A673 (cell line): Measurements from ENCODE around the gene OGDHL. TPM values are rescaled to one million over a fixed set of nuclear protein-coding genes. Genes with fewer than 3 reads are reported as not detected.
"Not testable (repeated sequence)": the region's sequence is repeated elsewhere in the genome, so short reads cannot be mapped to it uniquely, and the experiment has no call there.

Experiments used
- BruUV-seq: library from RNA; stranded (reverse); fragments of 400-500 nt; replicated peaks from 2 replicates; lab custom pipeline; 2021; lab: Mats Ljungman, UMichigan
- CTCF ChIA-PET: fragments of 300-600 bp; sonication (Branson Sonifier 250); formaldehyde crosslinking; loops from one replicate; lab custom pipeline; 2022; ENCODE audit warnings: antibody characterized with exemption; lab: Charles Lee
- POLR2A ChIA-PET: fragments of 300-600 bp; sonication (Branson Sonifier 250); formaldehyde crosslinking; loops from one replicate; lab custom pipeline; 2022; ENCODE audit warnings: antibody characterized with exemption; ENCODE audit not compliant: low non-redundant PET; lab: Charles Lee
- DNase-seq: peaks from one replicate; pipeline ENCODE4 v3.0.0-alpha.2; 2015; ENCODE audit warnings: low spot score
- H3K27ac ChIP-seq: fragments of 200-600 bp; sonication (generic); 2 replicates; pipeline ENCODE4 v1.5.1; 2016; ENCODE audit warnings: mixed run types, low read depth, mild to moderate bottlenecking, mixed read lengths, antibody characterized with exemption, low read length; ENCODE audit not compliant: poor library complexity, severe bottlenecking
- H3K27me3 ChIP-seq: fragments of 200-600 bp; sonication (generic); replicated peaks from 2 replicates; pipeline ENCODE4 v1.6.1; 2017; ENCODE audit warnings: mixed run types, low read depth, mild to moderate bottlenecking, mixed read lengths, antibody characterized with exemption, low read length; ENCODE audit not compliant: insufficient read depth, poor library complexity
- H3K36me3 ChIP-seq: fragments of 200-600 bp; sonication (generic); 2 replicates; pipeline ENCODE4 v1.6.1; 2016; ENCODE audit warnings: mixed run types, mild to moderate bottlenecking, mixed read lengths, antibody characterized with exemption, low read length; ENCODE audit not compliant: insufficient read depth, poor library complexity, severe bottlenecking
- H3K4me1 ChIP-seq: fragments of 200-600 bp; sonication (generic); 2 replicates; pipeline ENCODE4 v1.6.1; 2017; ENCODE audit warnings: mixed run types, mild to moderate bottlenecking, mixed read lengths, antibody characterized with exemption, low read length; ENCODE audit not compliant: insufficient read depth, poor library complexity, severe bottlenecking
- H3K4me3 ChIP-seq: fragments of 200-600 bp; sonication (generic); 2 replicates; pipeline ENCODE4 v1.5.1; 2016; ENCODE audit warnings: low read depth, mixed run types, mild to moderate bottlenecking, mixed read lengths, low read length; ENCODE audit not compliant: poor library complexity, severe bottlenecking
- H3K9me3 ChIP-seq: fragments of 200-600 bp; sonication (generic); 2 replicates; pipeline ENCODE4 v1.6.1; 2016; ENCODE audit warnings: mixed run types, low read depth, mild to moderate bottlenecking, mixed read lengths, antibody characterized with exemption, low read length; ENCODE audit not compliant: poor library complexity, severe bottlenecking
- EZH2 ChIP-seq: fragments of 200-600 bp; sonication (generic); IDR thresholded peaks from 2 replicates; pipeline ENCODE4 v1.6.1; 2017; ENCODE audit warnings: borderline replicate concordance, low read depth, mild to moderate bottlenecking, mixed read lengths, antibody characterized with exemption, low read length; ENCODE audit not compliant: poor library complexity, severe bottlenecking
- intact Hi-C: fragments of 100-400 bp; cut with micrococcal nuclease; formaldehyde crosslinking; loops from one replicate; pipeline ENCODE4 v1.10.0; 2022; ENCODE audit not compliant: unreplicated experiment
- total RNA-seq: library from RNA; stranded (reverse); gene quantifications from 2 replicates; pipeline ENCODE4 v1.2.3, GENCODE V29; 2021
- TF ChIP-seq, protein P1 (sequence below): fragments of 300-800, 200-600 bp; sonication (generic); conservative IDR thresholded peaks from 2 replicates; pipeline ENCODE4 v1.5.1; 2017; ENCODE audit warnings: low read depth, mild to moderate bottlenecking, antibody characterized with exemption, low read length, moderate library complexity, mixed read lengths

OGDHL gene
- total RNA-seq, 1 experiment from 2014 or later = 1.6 TPM

DNA sequence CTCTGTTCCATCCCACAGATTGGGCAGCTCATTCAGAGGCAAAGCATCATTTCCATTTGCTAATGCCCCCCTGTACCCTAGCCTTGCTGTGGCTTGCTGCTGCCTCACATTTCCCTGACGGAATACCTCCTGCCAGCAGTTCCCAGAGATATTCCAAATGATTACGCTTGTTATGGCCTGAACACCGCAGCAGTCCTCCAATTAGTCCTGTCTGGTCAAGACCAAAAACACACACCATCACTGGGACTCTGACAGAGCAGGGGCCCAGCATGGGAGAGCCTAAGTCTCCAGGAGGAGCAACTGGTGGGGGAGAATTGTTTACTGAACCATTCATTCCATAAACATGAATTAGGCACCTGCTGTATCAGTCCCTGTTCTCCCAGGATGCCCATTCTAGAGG is 6.1 kb downstream of the OGDHL start:
- Histone ChIP-seq H3K4me3 (no peak overlapping the region), H3K9me3 (no peaks in the 10 kb centered on the region), H3K27me3 (no peaks in the 10 kb centered on the region), H3K27ac (no peak overlapping the region), H3K4me1 (no peaks in the 10 kb centered on the region), H3K36me3 (no peaks in the 10 kb centered on the region)
- TF ChIP-seq, protein P1, sequence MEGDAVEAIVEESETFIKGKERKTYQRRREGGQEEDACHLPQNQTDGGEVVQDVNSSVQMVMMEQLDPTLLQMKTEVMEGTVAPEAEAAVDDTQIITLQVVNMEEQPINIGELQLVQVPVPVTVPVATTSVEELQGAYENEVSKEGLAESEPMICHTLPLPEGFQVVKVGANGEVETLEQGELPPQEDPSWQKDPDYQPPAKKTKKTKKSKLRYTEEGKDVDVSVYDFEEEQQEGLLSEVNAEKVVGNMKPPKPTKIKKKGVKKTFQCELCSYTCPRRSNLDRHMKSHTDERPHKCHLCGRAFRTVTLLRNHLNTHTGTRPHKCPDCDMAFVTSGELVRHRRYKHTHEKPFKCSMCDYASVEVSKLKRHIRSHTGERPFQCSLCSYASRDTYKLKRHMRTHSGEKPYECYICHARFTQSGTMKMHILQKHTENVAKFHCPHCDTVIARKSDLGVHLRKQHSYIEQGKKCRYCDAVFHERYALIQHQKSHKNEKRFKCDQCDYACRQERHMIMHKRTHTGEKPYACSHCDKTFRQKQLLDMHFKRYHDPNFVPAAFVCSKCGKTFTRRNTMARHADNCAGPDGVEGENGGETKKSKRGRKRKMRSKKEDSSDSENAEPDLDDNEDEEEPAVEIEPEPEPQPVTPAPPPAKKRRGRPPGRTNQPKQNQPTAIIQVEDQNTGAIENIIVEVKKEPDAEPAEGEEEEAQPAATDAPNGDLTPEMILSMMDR = no peak
- no peak for TF ChIP-seq EZH2
- intact Hi-C loops = no loop called here
- DNase-seq = no peak
- POLR2A ChIA-PET = no interaction called here
- no TSS peak for BruUV-seq
- CTCF ChIA-PET = no interaction called here

DNA sequence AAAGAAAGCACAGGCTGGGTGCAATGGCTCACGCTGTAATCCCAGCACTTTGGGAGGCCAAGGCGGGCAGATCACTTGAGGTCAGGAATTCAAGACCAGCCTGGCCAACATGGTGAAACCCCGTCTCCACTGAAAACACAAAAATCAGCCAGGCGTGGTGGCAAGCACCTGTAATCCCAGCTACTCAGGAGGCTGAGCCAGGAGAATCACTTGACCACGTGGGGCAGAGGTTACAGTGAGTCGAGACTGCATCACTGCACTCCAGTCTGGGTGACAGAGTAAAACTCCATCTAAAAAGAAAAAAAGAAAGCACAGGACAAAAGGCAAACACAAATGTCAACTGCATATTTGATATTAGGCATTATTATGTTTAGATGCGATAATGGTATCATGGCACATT is 7.2 kb downstream of the OGDHL start:
- CTCF ChIA-PET, H3K27ac ChIP-seq, H3K27me3 ChIP-seq, intact Hi-C loops, H3K9me3 ChIP-seq, H3K4me3 ChIP-seq, POLR2A ChIA-PET, H3K36me3 ChIP-seq, DNase-seq, H3K4me1 ChIP-seq, BruUV-seq: not testable (repeated sequence)

DNA sequence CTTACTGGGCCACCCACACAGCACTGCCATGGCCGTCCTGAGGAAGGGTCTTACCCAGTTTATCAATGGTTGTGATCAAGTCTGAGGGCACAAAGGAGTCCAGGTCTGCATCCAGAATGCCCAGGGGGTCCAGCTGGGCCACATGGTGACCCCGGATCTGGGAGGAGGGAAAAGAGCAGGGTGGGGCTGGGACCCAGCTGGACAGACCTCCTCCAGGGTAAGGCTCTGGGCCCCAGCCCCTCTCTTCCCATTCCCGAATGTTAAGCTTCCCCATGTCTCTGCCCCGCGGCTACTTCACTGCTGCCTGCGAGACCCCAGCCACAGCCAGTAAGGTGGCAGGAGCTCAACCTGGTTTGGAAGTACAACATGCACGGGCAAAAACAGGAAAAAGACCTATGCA is 9.5 kb downstream of the OGDHL start:
- POLR2A ChIA-PET = no interaction called here
- no peak overlapping the region for H3K4me3 ChIP-seq

More for the DNA sequence above, 9.5 kb downstream of the OGDHL start:
- no peaks in the 10 kb centered on the region for H3K9me3 ChIP-seq
- TF ChIP-seq EZH2 = no peak
- TF ChIP-seq, protein P1 = no peak
- no peaks in the 10 kb centered on the region for H3K36me3 ChIP-seq
- CTCF ChIA-PET = no interaction called here
- intact Hi-C loops = no loop called here
- no peak for DNase-seq
- no peaks in the 10 kb centered on the region for H3K4me1 ChIP-seq
- no peaks in the 10 kb centered on the region for H3K27me3 ChIP-seq
- no peak overlapping the region for H3K27ac ChIP-seq
- no TSS peak for BruUV-seq
